ENCODE results near the gene EML6. TPM values are rescaled to one million over a fixed set of nuclear protein-coding genes. Genes with fewer than 3 reads are reported as not detected.

The EML6 gene
- total and polyA plus RNA-seq, 2 experiments from 2014 or later: 2.7 to 6.2 TPM

- Mint-ChIP-seq H3K36me3 (ENCODE audit: low read depth) (no peaks in the 10 kb centered on the region), H3K27me3 (ENCODE audit: insufficient read depth, low read depth, poor library complexity) (peaks cover 2% of the 10 kb centered on the region), H3K27ac (no peak overlapping the region), H3K4me3 (no peak overlapping the region), H3K9me3 (no peaks in the 10 kb centered on the region), H3K4me1 (peaks cover 10% of the 10 kb centered on the region)
- Histone ChIP-seq H3K36me3 (ENCODE audit: insufficient read depth) (no peaks in the 10 kb centered on the region), H3K4me2 (peak overlapping the region; percentile 22; the same call in 1 of the 2 replicates), H3F3A (replicated peaks; ENCODE audit: low read depth) (no peaks in the 10 kb centered on the region), H3K79me2 (replicated peaks; ENCODE audit: insufficient read depth) (no peaks in the 10 kb centered on the region), H3K9me2 (ENCODE audit: insufficient read depth) (no peaks in the 10 kb centered on the region), H3K27me3 (ENCODE audit: insufficient read depth) (no peaks in the 10 kb centered on the region), H2AFZ (peak overlapping the region; percentile 77), H3K4me1 (ENCODE audit: insufficient read depth) (0 out of 2 replicates have a peak, but pooled peaks cover 7% of the 10 kb centered on the region), H3K4me3 (no peak overlapping the region), H3K27ac (ENCODE audit: low read depth) (no peak overlapping the region), H4K20me1 (replicated peaks; ENCODE audit: insufficient read depth) (no peaks in the 10 kb centered on the region)
- ATAC-seq (no peak; the same call in 2 of the 3 replicates), DNase-seq (ENCODE audit: low spot score) (peak; percentile 15)
- TF ChIP-seq EZH2 (IDR thresholded peaks at IDR 0.05; ENCODE audit: low read depth, unreplicated experiment) (no peak), EZH2phosphoT487 (IDR thresholded peaks at IDR 0.05; ENCODE audit: unreplicated experiment) (no peak), ETS1 (IDR thresholded peaks at IDR 0.05) (no peak), NANOG (IDR thresholded peaks at IDR 0.05; ENCODE audit: borderline replicate concordance) (no peak), REST (IDR thresholded peaks at IDR 0.05; ENCODE audit: unreplicated experiment) (no peak), POLR2AphosphoS5 (IDR thresholded peaks at IDR 0.05; ENCODE audit: low read depth) (no peak), STAT1 (IDR thresholded peaks at IDR 0.05; ENCODE audit: unreplicated experiment) (no peak), CREB1 (CRISPR knock-in tag; IDR thresholded peaks at IDR 0.05; ENCODE audit: low read depth) (no peak), ZNF462 (CRISPR knock-in tag; IDR thresholded peaks at IDR 0.05) (no peak), CTCF (conservative IDR thresholded peaks at IDR 0.05; ENCODE audit: low read depth in 2 of 2) (no peak), ZNF331 (CRISPR knock-in tag; IDR thresholded peaks at IDR 0.05; ENCODE audit: low read depth) (no peak), ZNF114 (CRISPR knock-in tag; IDR thresholded peaks at IDR 0.05) (no peak), JUNB (IDR thresholded peaks at IDR 0.05; ENCODE audit: unreplicated experiment) (no peak)
Observed at GRCh38 chr2:54814389-54815147, 91.1 kb downstream of the EML6 start.

Data from GM23338 (cell line).